ENCODE data around the gene FAM120A.

The FAM120A gene

GRCh38 chr9:93536874-93537273, 85.4 kb downstream of the FAM120A start:
- Histone ChIP-seq H3K79me2 (peaks cover 3% of the 10 kb centered on the region), H3K4me2 (ENCODE audit: low read length) (no peak overlapping the region), H3K9me3 (ENCODE audit: control insufficient read depth, low read length) (no peaks in the 10 kb centered on the region), H3K9ac (no peak overlapping the region), H3K4me3 (ENCODE audit: low read depth, low read length) (no peak overlapping the region), H3K27ac (no peak overlapping the region), H3K4me1 (peaks cover 4% of the 10 kb centered on the region), H3K27me3 (ENCODE audit: control insufficient read depth, insufficient read depth, low read length) (no peaks in the 10 kb centered on the region), H3K36me3 (ENCODE audit: control insufficient read depth, insufficient read depth, low read length) (no peaks in the 10 kb centered on the region), H2AFZ (no peak overlapping the region)
- TF ChIP-seq CTCF (IDR thresholded peaks at IDR 0.05) = no peak

GRCh38 chr9:93540305-93540704, 88.8 kb downstream of the FAM120A start:
- TF ChIP-seq CTCF (IDR thresholded peaks at IDR 0.05) = no peak
- Histone ChIP-seq H2AFZ (no peak overlapping the region), H3K27me3 (ENCODE audit: control insufficient read depth, insufficient read depth, low read length) (no peaks in the 10 kb centered on the region), H3K36me3 (ENCODE audit: control insufficient read depth, insufficient read depth, low read length) (no peaks in the 10 kb centered on the region), H3K4me3 (ENCODE audit: low read depth, low read length) (no peak overlapping the region), H3K4me2 (ENCODE audit: low read length) (no peak overlapping the region), H3K27ac (no peak overlapping the region), H3K79me2 (no peaks in the 10 kb centered on the region), H3K9ac (no peak overlapping the region), H3K4me1 (peaks cover 4% of the 10 kb centered on the region), H3K9me3 (ENCODE audit: control insufficient read depth, low read length) (no peaks in the 10 kb centered on the region)

GRCh38 chr9:93541005-93541404, 89.5 kb downstream of the FAM120A start:
- Histone ChIP-seq H3K9me3 (ENCODE audit: control insufficient read depth, low read length) (no peaks in the 10 kb centered on the region), H3K79me2 (no peaks in the 10 kb centered on the region), H2AFZ (no peak overlapping the region), H3K4me1 (peaks cover 4% of the 10 kb centered on the region), H3K9ac (no peak overlapping the region), H3K4me3 (ENCODE audit: low read depth, low read length) (no peak overlapping the region), H3K4me2 (ENCODE audit: low read length) (no peak overlapping the region), H3K27ac (no peak overlapping the region), H3K27me3 (ENCODE audit: control insufficient read depth, insufficient read depth, low read length) (no peaks in the 10 kb centered on the region), H3K36me3 (ENCODE audit: control insufficient read depth, insufficient read depth, low read length) (no peaks in the 10 kb centered on the region)
- no peak for TF ChIP-seq CTCF (IDR thresholded peaks at IDR 0.05)

GRCh38 chr9:93541581-93542349, 90.3 kb downstream of the FAM120A start:
- peaks cover 4% of the 10 kb centered on the region for H3K4me1 ChIP-seq
- H3K4me3 ChIP-seq (ENCODE audit: low read depth, low read length) = no peak overlapping the region
- H3K4me2 ChIP-seq (ENCODE audit: low read length) = peak overlapping the region; percentile 9
- no peak for TF ChIP-seq CTCF (IDR thresholded peaks at IDR 0.05)
- H3K9me3 ChIP-seq (ENCODE audit: control insufficient read depth, low read length) = no peaks in the 10 kb centered on the region
- no peak overlapping the region for H3K27ac ChIP-seq
- H3K79me2 ChIP-seq = peaks cover 4% of the 10 kb centered on the region
- no peaks in the 10 kb centered on the region for H3K36me3 ChIP-seq (ENCODE audit: control insufficient read depth, insufficient read depth, low read length)
- no peaks in the 10 kb centered on the region for H3K27me3 ChIP-seq (ENCODE audit: control insufficient read depth, insufficient read depth, low read length)
- no peak overlapping the region for H3K9ac ChIP-seq
- H2AFZ ChIP-seq = no peak overlapping the region

- H3K4me2 ChIP-seq (ENCODE audit: low read length) = no peak overlapping the region
- no peaks in the 10 kb centered on the region for H3K9me3 ChIP-seq (ENCODE audit: control insufficient read depth, low read length)
- H2AFZ ChIP-seq = no peak overlapping the region
- no peaks in the 10 kb centered on the region for H3K36me3 ChIP-seq (ENCODE audit: control insufficient read depth, insufficient read depth, low read length)
- no peak for TF ChIP-seq CTCF (IDR thresholded peaks at IDR 0.05)
- H3K9ac ChIP-seq = no peak overlapping the region
- H3K27me3 ChIP-seq (ENCODE audit: control insufficient read depth, insufficient read depth, low read length) = no peaks in the 10 kb centered on the region
- H3K27ac ChIP-seq = no peak overlapping the region
- H3K4me3 ChIP-seq (ENCODE audit: low read depth, low read length) = no peak overlapping the region
- peaks cover 4% of the 10 kb centered on the region for H3K79me2 ChIP-seq
- peaks cover 4% of the 10 kb centered on the region for H3K4me1 ChIP-seq
Measured at GRCh38 chr9:93543117-93543516, 91.6 kb downstream of the FAM120A start.

Measured in parathyroid adenoma (tissue), 2 donors.